ENCODE results near the gene RABL6. TPM values are rescaled to one million over a fixed set of nuclear protein-coding genes. Genes with fewer than 3 reads are reported as not detected.

The RABL6 gene
- total and polyA plus RNA-seq, 2 of the 4 experiments (the other 2 are of a cell fraction), result 37.1 to 47.5 TPM

DNA sequence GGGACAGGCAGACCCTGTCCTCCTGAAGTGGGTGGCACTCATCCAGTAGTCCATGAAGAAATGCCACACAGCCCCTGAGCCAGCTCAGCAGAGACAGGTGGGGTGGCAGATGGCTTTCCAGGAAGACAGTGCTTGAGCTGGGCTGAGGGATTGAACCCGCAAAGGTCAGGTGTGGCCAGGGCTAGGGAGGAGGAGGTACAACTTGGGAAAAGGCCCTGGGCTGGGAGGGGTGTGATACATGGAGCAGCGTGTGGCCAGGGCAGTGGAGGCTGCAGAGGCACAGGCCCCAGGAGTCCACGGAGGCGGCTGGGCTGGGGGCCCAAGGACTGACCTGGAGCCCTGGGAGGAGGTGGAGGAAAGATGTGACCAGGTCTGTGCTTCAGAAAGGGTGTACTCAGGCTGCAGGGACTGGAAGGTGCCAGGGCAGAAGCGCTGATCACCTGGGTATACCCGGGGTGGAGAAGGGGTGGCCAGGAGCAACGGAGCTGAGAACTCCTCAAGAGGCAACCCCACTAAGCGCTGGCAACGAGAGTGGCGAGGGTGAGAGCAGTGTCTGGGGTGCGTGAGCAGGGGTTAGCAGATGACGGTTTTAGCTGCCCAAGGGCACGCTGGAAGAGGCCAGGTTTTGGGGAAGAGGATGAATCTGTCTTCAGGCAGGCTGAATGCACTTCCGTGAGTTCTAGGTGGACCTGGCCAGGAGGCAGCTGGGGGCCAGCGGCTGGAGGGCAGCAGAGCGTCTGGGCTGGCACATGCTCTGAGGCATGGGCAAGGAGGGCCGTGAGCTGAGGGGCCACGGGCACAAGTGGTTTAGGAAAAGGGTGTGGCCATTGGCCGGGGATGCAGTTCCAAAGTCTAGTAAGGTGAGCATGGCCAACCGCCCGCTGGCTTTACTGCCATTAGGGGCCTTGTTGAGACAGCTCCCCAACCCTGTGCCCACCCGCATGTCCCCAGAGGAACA, 3.9 kb upstream of the RABL6 start:
- Histone ChIP-seq H4K5ac (ENCODE audit: low read depth, low read length) (no peak overlapping the region), H3K27ac (ENCODE audit: insufficient read depth, low read length) (no peak overlapping the region), H4K91ac (ENCODE audit: insufficient read depth, low read depth, low read length) (no peak overlapping the region), H3K23ac (ENCODE audit: low read depth, low read length) (no peak overlapping the region), H4K8ac (ENCODE audit: low read depth in 2 of 2, low read length in 2 of 2) (no peak overlapping the region), H2AK9ac (replicated peaks; ENCODE audit: low read depth, low read length, poor library complexity) (no peak overlapping the region), H3K4me2 (ENCODE audit: low read depth, low read length) (no peak overlapping the region), H3K4me1 (ENCODE audit: control insufficient read depth, insufficient read depth, low read length) (peaks cover 13% of the 10 kb centered on the region), H2AK5ac (ENCODE audit: low read depth, low read length) (no peak overlapping the region), H3K79me1 (ENCODE audit: low read depth in 1 of 2, low read length in 2 of 2) (peaks cover 9 to 13% of the 10 kb centered on the region in 2 experiments), H4K20me1 (ENCODE audit: insufficient read depth, low read length) (peaks cover 6% of the 10 kb centered on the region), H3K18ac (ENCODE audit: low read depth, low read length) (no peak overlapping the region), H2BK15ac (ENCODE audit: low read depth, low read length) (no peak overlapping the region), H3K9ac (ENCODE audit: low read depth, low read length) (no peak overlapping the region), H3K9me3 (ENCODE audit: control insufficient read depth, insufficient read depth, low read length) (no peaks in the 10 kb centered on the region), H2BK120ac (ENCODE audit: low read depth, low read length) (no peak overlapping the region), H3K4me3 (ENCODE audit: insufficient read depth, low read depth, low read length) (no peak overlapping the region), H2AFZ (replicated peaks; ENCODE audit: low read length, poor library complexity) (no peak overlapping the region), H2BK5ac (ENCODE audit: low read depth, low read length, poor library complexity, severe bottlenecking) (no peak overlapping the region), H2BK20ac (ENCODE audit: low read depth, low read length) (no peak overlapping the region), H3K27me3 (ENCODE audit: control insufficient read depth, insufficient read depth, low read length) (peaks cover 29% of the 10 kb centered on the region), H3K14ac (replicated peaks; ENCODE audit: low read depth, low read length) (no peak overlapping the region), H3K4ac (ENCODE audit: low read depth, low read length) (no peak overlapping the region), H3K36me3 (ENCODE audit: control insufficient read depth, insufficient read depth, low read length) (peaks cover 2% of the 10 kb centered on the region; the same call in 1 of the 2 replicates), H3K9me1 (ENCODE audit: insufficient read depth, low read length) (no peaks in the 10 kb centered on the region), H3K56ac (ENCODE audit: extremely low read depth, insufficient read depth, low read length) (no peak overlapping the region)
- DNase-seq (no peak), ATAC-seq (ENCODE audit: low read depth) (no peak)
- TF ChIP-seq NFE2L2 (IDR thresholded peaks at IDR 0.05; ENCODE audit: low read depth, low read length), result no peak
- TF ChIP-seq, protein P1, sequence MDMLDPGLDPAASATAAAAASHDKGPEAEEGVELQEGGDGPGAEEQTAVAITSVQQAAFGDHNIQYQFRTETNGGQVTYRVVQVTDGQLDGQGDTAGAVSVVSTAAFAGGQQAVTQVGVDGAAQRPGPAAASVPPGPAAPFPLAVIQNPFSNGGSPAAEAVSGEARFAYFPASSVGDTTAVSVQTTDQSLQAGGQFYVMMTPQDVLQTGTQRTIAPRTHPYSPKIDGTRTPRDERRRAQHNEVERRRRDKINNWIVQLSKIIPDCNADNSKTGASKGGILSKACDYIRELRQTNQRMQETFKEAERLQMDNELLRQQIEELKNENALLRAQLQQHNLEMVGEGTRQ (IDR thresholded peaks at IDR 0.05; ENCODE audit: low read depth, low read length), result no peak
- no peak for TF ChIP-seq POLR2A (IDR thresholded peaks at IDR 0.05; ENCODE audit: low read depth, low read length)
- no peak for TF ChIP-seq RCOR1 (IDR thresholded peaks at IDR 0.05; ENCODE audit: insufficient replicate concordance, low read length)
- in situ Hi-C loops (cut with MboI; ENCODE audit: low sequenced_read_pairs) (no loop called here), intact Hi-C loops (cut with micrococcal nuclease) (no loop called here), dilution Hi-C loops (cut with HindIII; ENCODE audit: low sequenced_read_pairs, unreplicated experiment) (no loop called here)
- ChIA-PET CTCF (no interaction called here), POLR2A (ENCODE audit: unreplicated experiment) (no interaction called here)
- WGBS, 2 experiments (ENCODE audit: extremely low coverage in 2 of 2, insufficient read length in 1 of 2), result 97% methylated on average over 10 of the region's 22 CpGs; no CpG with 5 or more reads in 1 of the 2 experiments
- BruUV-seq (replicated peaks), result no TSS peak

Data from IMR-90 (cell line).